ENCODE measurements around the gene DPP6.
A peak's percentile ranks its signal among the peaks of the same experiment; 100 is the strongest.
"Not testable (repeated sequence)": the region's sequence is repeated elsewhere in the genome, so short reads cannot be mapped to it uniquely, and the experiment has no call there.

DPP6 gene

DNA sequence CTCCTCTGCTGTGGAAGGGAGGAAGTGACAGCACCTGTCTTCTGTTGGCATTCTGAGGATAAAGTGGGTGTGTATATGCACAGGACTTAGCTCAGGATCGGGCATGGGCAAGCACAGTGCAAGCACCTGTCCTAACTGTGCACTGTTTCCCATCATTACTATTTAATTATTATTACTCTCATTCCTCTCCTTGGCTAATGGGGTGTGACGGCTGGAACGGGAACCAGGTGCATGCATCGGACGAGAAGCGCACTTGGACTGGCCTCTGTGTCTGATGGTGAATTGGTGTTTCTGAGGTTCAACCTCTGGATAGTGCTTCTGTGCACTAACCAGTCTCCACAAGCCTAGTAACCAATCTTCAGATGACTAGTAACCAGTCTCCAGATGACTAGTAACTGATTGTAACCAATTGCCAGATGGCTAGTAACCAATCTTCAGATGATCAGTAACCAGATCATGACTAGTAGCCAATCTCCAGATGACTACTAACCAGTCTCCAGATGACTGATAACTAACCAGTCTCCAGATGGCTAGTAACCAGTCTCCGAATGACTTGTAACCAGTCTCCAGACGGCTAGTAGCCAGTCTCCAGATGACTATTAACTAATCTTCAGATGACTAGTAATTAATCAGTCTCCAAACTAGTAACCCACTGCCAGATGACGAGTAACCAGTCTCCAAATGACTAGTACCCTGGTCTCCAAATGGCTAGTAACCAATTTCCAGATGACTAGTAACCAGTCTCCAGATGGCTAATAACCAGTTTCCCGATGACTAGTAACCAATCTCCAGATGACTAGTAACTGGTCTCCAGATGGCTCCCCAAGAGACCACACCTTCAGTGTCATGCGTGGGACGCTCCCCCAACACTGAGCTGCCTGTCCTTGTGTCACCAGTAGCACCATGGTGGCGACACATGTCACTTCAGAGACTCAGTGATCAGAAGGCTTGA is 864.9 kb downstream of the DPP6 start:
- DNase-seq, result no peak

DNA sequence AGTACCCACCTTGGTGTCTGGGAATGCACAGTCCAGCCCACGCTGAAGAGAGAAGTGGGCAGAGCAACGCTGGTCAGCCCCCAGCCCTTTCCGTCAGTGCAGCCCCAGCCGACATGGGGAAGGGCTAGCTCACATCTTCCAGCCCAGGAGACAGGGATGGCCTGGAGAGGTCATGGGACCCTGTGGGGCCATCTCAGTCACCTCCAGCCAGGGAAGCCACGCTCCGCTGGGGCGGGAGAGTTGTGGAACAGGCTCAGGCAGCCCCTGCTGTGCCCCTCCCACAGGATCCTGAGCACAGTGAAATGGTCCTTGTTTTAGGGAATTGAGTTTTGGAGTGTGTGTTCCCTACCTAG is 865.6 kb downstream of the DPP6 start:
- DNase-seq, result no peak

DNA sequence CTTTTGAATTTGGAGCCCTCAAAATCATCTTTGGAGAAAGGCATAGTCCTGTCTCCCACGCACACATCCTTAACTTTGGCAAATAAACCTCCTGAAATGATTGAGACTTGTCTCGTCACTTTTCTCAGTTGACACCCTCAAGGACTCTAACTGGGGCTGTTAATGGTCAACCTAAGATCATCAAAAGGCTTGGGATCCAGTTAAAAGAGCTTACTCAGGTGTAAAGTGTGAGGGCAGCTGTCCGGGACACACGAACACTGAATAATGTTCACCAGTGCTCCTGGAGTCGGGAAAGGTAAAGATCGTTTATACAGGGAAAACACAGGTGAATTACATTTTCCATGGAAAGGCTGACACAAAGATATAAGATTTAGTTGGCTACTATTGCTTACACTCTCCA is 866.1 kb downstream of the DPP6 start:
- DNase-seq, result no peak

DNA sequence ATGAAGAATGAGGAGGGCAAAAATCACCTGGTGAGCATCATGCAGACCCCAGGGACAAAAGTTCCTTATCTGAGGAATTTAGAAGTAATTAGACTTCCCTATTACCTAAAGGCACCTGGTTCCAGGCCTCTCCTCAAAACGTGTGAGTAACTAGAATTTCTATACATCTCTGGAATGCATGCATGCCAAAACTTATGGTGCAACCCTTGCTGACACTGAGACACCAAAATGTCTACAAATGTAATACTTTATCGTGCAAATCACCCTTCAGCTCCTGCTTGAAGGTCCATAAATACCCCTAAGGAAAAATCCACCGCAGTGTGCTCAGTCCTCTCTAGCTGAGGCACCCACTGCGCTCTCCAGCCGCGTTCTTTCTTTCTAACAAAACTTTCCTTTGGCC is 866.5 kb downstream of the DPP6 start:
- no peak for DNase-seq

DNA sequence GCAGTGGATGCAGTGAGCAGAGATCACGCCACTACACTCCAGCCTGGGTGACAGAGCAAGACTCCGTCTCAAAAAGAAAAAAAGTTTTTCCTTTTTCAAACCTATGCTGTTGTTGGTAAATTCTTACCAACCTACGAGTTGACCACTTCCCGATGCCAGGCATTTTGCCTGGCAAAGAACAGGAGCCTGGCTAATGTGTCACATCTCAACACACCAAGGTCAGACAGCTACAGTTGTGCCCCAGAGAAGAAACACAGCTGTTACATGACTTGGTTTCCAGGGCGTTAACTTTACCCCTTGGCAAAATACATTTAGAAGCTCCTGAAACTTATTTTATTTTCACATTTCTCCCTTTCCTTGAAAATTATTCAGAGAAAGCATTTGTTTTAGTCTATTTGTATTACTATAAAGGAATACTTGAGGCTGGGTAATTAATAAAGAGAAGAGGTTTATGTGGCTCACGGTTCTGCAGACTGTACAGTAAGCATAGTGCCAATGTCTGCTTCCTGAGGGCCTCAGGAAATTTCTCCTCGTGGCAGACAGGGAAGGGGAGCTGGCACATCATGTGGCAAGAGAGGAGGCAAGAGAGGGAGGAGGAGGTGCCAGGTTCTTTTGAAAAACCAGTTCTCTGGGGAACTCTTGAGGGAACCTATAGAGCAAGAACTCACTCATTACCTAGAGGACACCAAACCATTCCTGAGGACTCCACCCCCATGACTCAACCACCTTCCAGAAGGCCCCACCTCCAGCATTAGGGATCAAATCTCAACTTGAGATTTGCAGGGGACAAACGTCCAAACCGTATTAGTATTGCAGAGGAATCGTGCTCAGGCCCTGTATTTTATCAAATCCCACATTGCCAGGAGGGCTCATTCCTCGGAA is 867.4 kb downstream of the DPP6 start:
- no peak for DNase-seq

DNA sequence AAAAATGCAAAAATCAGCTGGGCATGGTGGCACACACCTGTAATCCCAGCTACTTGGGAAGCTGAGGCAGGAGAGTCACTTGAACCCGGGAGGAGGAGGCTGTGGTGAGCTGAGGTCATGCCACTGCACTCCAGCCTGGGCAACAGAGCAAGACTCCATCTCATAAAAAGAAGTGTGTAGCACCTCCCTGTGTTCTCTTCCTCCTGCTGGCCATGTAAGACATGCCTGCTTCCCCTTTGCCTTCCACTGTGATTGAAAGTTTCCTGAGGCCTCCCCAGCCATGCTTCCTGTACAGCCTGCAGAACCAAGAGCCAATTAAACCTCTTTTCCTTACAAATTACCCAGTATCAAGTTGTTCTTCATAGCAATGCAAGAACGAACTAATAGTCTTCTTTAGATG is 870.3 kb downstream of the DPP6 start:
- DNase-seq, result not testable (repeated sequence)

DNA sequence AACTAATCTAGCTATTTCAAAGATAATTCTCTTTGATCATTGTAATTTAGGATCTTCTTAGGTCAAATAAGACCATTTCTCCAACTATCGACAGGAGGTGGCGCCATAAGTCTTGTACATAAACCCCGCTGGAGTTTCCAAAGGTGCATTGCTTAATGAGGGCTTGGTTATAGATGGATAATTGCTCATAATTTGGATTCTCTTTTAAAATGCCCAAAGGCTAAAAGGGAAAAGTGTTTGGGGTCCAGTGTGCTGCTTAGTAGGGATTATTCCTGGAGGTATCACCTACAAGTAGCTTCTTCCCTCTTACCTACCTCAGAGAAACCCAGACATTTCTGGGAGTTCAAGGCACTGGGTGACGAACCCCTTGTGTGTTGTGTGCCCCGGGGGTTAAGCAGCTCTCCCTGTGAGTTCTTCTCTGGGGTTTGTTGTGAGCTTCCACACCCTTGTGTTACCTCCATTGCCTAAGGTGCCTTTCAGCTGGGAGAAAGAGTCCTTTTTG is 875.5 kb downstream of the DPP6 start:
- peak; percentile 73 to 87 for DNase-seq

DNA sequence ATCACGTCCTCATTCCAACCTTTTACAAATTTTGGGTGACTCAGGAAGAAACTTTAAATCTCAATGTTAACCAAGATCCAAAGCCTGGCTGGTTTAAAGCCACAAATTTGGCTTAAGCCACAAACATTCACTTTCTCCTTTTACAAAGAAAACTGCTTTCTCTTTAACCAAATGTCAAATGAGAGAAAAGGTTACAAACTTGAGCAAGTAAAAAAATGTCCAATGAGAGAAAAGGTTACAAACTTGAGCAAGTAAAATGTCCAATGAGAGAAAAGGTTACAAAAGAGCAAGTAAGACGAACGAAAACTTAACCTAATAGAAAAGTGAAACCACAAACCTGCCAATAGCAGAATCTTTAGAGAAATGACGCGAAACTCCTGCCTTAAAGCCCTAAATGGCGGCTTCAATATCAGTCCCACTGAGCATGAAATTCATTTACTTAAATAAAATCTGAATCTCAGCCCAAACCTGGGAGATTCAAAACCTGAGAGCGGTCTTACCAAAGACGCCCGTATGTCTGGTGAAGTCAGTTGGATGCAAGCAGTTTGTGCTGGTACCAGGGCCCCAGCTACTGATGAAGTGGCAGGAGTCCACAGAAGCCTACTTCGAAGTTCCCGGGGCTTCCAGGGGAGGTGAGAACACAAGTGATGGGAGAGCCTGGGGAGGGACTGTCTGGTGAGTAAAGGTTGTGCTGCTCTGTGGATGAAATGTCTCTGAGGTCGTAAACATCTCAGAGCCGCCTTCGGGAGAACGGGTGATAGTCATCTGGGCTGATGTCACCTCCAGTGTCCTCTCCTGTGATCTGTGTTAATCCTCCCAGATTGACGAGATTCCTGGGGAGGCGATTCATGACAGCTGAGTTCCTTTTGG is 876.2 kb downstream of the DPP6 start:
- peak; percentile 20 to 67 for DNase-seq

DNA sequence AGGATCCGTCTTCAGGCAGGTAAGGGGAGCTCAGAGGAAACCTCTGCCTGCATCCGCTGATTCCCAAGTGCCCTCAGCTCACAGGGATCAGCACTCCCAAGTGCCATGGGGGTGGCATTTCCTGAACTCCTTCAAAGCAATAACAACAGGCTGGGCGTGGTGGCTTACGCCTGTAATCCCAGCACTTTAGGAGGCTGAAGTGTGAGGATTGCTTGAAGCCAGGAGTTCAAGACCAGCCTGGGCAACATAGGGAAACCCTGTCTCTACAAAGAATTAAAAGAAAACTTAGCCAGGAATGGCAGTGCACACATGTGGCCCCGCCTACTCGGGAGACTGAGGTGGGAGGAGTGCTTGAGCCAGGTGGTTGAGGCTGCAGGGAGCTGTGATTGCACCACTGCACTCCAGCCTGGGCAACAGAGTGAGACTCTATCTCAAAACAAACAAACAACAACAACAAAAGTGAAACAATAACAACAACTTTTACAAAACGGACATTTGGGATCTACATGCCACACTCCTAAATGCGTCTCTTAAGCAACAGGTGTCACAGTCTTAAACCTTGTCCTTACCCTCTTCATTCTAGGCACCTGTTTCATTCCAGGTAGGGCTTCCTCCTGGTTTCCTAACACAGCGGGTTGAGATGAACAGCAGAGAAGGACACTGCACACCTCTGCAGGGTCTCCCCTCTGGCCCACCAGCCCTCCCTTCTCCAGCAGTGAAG is 877.0 kb downstream of the DPP6 start:
- no peak for DNase-seq

DNA sequence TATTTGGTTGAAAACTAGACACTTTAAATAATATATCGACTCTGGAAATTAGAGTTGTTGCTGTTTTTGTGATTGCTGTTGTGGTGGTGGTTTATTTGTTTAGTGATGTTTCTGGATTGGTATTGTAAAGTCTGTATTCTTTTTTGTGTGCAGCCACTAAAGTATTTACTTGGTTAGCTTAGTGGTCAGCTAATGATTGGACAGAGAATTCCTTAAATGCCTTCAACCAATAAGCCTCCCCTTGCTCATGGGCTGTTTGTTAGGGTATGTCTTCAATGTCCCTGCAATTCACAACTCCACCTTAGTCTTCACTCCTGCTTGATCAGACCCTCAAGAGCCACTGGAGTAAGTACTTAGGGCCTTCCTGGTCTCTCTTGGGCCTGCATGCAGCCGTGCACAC is 879.7 kb downstream of the DPP6 start:
- no peak for DNase-seq

DNA sequence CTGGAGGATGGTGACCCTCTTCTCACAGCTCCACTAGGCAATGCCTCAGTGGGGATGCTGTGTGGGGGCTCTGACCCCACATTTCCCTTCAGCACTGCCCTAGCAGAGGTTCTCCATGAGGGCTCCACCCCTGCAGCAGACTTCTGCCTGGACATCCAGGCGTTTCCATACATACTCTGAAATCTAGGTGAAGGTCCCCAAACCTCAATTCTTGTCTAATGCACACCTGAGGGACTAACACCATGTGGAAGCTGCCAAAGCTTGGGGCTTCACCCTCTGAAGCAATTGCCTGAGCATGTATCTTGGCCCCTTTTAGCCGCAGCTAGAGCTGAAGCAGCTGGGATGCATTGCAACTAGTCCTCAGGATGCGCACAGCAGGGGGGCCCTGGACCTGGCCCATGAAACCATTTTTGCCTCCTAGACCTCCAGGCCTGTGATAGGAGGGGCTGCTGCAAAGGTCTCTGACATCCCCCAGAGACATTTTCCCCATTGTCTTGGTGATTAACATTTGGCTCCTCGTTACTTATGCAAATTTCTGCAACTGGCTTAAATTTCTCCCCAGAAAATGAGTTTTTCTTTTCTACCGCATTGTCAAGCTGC is 882.3 kb downstream of the DPP6 start:
- DNase-seq, result not testable (repeated sequence)

DNA sequence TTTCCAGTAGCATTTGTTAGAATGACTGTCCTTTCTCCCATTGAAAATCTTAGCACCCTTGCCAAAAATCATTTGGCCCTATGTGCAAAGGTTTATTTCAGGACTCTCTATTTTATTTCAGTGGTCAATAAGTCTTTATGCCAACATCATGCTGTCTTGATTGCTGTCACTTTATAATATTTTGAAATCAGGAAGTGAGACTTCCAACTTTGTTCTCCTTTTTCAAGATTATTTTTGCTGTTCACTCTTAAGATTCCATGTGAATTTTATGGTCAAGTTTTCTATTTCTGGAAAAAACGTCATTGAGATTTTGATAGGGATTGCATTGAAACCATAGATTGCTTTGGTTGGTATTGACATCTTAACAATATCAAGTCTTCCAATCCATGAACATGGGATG is 885.6 kb downstream of the DPP6 start:
- no peak for DNase-seq

DNA sequence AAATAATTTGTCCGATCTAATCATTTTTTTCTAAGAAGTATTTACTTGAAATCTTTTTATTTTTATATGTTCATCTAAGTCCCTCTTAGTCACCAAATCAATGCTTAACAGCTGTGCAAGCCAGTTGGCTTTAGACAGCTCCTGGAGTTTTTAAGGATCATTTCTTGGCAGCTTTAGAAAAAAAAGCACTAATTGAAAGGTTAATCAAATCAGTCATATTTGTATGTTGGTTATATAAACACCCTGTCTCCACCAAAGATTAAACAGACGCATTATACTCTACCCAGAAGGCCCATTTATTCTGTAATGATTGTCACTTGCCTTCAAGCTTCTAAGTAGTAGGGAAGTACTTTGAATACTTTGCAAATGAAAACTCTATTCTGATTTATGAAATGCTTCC is 890.5 kb downstream of the DPP6 start:
- no peak for DNase-seq
